Measurements from ENCODE around the gene VAV1.

VAV1 gene

DNA sequence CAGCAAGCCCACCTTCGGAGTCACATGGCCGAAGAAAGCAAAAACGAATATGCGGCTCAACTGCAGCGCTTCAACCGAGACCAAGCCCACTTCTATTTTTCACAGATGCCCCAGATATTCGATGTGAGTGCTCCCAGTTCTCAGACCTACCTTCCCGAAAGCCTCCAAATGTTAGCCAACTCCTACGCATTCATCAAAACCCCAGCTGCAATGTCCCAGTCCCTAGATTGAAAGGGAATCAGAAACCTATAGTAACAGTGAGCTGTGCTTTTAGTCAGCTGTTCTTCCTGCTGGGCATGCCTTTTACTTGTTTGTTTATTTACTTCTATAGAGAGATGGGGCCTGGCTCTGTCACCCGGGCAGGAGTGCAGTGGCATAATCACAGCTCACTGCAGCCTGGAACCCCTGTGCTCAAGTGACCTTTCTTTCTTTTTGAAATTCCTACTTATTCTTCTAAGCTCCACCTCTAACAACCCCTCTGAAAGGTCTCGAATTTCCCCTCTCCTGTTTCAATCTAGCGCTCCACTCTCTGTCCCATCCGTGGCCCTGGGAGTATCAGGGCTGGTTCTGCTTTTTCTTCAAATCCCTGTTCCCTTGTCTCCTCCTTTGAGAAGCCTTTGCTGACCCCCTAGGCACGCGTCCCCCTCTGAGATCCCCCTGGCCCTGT lies 28.7 kb upstream of the VAV1 start:
- TF ChIP-seq SIN3A (IDR thresholded peaks at IDR 0.05; ENCODE audit: borderline replicate concordance, insufficient read depth, low read length) (no peak), FOXP2 (optimal IDR thresholded peaks at IDR 0.05; ENCODE audit: borderline replicate concordance, extremely low read depth, extremely low read length, insufficient read depth) (no peak), TAF1 (IDR thresholded peaks at IDR 0.05; ENCODE audit: borderline replicate concordance, insufficient read depth, low read length) (no peak), POLR2AphosphoS5 (IDR thresholded peaks at IDR 0.05; ENCODE audit: low read depth, low read length) (no peak)
- TF ChIP-seq, protein P1, sequence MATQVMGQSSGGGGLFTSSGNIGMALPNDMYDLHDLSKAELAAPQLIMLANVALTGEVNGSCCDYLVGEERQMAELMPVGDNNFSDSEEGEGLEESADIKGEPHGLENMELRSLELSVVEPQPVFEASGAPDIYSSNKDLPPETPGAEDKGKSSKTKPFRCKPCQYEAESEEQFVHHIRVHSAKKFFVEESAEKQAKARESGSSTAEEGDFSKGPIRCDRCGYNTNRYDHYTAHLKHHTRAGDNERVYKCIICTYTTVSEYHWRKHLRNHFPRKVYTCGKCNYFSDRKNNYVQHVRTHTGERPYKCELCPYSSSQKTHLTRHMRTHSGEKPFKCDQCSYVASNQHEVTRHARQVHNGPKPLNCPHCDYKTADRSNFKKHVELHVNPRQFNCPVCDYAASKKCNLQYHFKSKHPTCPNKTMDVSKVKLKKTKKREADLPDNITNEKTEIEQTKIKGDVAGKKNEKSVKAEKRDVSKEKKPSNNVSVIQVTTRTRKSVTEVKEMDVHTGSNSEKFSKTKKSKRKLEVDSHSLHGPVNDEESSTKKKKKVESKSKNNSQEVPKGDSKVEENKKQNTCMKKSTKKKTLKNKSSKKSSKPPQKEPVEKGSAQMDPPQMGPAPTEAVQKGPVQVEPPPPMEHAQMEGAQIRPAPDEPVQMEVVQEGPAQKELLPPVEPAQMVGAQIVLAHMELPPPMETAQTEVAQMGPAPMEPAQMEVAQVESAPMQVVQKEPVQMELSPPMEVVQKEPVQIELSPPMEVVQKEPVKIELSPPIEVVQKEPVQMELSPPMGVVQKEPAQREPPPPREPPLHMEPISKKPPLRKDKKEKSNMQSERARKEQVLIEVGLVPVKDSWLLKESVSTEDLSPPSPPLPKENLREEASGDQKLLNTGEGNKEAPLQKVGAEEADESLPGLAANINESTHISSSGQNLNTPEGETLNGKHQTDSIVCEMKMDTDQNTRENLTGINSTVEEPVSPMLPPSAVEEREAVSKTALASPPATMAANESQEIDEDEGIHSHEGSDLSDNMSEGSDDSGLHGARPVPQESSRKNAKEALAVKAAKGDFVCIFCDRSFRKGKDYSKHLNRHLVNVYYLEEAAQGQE (IDR thresholded peaks at IDR 0.05; ENCODE audit: insufficient read depth in 1 of 2, low read depth in 2 of 2, low read length in 2 of 2): no peak

DNA sequence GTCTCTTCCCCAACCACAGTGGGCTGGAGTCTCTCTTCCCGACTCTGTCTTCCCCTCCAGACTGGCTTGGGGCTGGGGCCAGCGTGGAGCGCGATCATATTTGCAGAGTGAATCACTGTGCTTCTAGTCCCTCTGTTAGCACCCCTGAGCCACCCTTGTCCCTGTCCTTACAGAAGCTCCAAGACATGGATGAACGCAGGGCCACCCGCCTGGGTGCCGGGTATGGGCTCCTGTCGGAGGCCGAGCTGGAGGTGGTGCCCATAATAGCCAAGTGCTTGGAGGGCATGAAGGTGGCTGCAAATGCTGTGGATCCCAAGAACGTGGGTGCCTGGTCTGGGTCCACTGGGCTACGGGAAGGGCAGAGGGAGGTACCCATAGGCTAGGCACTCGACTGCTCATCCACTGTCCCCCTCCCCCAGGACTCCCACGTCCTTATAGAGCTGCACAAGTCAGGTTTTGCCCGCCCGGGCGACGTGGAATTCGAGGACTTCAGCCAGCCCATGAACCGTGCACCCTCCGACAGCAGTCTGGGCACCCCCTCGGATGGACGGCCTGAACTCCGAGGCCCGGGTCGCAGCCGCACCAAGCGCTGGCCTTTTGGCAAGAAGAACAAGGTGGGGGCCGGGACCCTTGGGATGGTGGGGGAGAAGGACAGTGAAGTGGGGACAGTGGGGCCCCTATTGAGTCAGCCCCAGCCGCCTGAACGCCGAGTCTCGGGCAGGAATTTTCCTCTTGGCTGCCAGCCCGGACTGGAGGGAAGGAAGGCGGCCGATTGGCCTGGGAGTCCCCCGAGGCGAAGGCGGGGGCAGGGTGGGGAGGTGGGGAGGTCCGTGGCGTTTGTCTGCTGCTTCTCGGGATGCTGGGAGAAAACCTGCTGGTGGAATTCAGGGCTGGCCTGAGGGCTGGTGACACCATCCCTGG lies 27.9 kb upstream of the VAV1 start:
- TF ChIP-seq SIN3A (IDR thresholded peaks at IDR 0.05; ENCODE audit: borderline replicate concordance, insufficient read depth, low read length): no peak
- no peak for TF ChIP-seq POLR2AphosphoS5 (IDR thresholded peaks at IDR 0.05; ENCODE audit: low read depth, low read length)
- TF ChIP-seq, protein P1 (IDR thresholded peaks at IDR 0.05; ENCODE audit: insufficient read depth in 1 of 2, low read depth in 2 of 2, low read length in 2 of 2): no peak
- TF ChIP-seq FOXP2 (optimal IDR thresholded peaks at IDR 0.05; ENCODE audit: borderline replicate concordance, extremely low read depth, extremely low read length, insufficient read depth): no peak
- no peak for TF ChIP-seq TAF1 (IDR thresholded peaks at IDR 0.05; ENCODE audit: borderline replicate concordance, insufficient read depth, low read length)

DNA sequence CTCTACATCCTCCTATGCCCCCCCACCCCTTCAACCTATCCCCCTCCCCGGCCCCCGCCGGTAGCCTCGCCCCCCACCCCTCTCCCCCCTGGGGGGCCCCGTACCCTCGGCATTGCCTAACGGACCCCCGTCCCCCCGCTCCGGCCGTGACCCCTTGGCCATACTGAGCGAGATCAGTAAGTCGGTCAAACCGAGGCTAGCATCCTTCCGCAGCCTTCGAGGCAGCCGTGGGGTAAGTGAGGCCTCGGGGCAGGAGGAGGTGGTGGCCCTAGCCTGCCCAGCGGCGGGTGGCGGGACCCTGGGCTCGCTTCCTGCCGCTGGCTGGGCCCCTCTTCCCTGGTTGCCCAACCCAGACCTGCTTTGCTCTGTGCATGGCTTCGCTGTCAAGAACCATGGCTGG lies 26.5 kb upstream of the VAV1 start:
- TF ChIP-seq TAF1 (IDR thresholded peaks at IDR 0.05; ENCODE audit: borderline replicate concordance, insufficient read depth, low read length) (no peak), POLR2AphosphoS5 (IDR thresholded peaks at IDR 0.05; ENCODE audit: low read depth, low read length) (no peak), SIN3A (IDR thresholded peaks at IDR 0.05; ENCODE audit: borderline replicate concordance, insufficient read depth, low read length) (no peak), FOXP2 (optimal IDR thresholded peaks at IDR 0.05; ENCODE audit: borderline replicate concordance, extremely low read depth, extremely low read length, insufficient read depth) (no peak)
- TF ChIP-seq, protein P1 (IDR thresholded peaks at IDR 0.05; ENCODE audit: insufficient read depth in 1 of 2, low read depth in 2 of 2, low read length in 2 of 2): no peak

DNA sequence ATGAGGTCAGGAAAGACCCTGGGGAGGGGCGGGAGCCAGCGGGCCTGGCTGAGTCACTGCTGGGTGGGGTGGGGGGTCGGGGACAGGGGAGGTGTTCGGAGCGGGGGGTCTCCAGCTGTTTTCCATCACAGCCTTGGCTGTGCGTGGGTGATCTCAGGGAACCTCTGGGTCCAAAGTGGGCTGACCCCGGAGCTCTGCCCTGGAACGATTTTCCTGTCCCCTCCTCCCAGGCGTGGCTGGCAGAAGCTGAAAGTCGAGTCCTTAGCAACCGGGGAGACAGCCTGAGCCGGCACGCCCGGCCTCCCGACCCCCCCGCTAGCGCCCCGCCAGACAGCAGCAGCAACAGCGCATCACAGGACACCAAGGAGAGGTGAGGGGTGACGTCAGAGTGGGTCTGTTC lies 22.4 kb upstream of the VAV1 start:
- no peak for TF ChIP-seq TAF1 (IDR thresholded peaks at IDR 0.05; ENCODE audit: borderline replicate concordance, insufficient read depth, low read length)
- TF ChIP-seq, protein P1 (IDR thresholded peaks at IDR 0.05; ENCODE audit: insufficient read depth in 1 of 2, low read depth in 2 of 2, low read length in 2 of 2): no peak
- no peak for TF ChIP-seq SIN3A (IDR thresholded peaks at IDR 0.05; ENCODE audit: borderline replicate concordance, insufficient read depth, low read length)
- no peak for TF ChIP-seq POLR2AphosphoS5 (IDR thresholded peaks at IDR 0.05; ENCODE audit: low read depth, low read length)
- no peak for TF ChIP-seq FOXP2 (optimal IDR thresholded peaks at IDR 0.05; ENCODE audit: borderline replicate concordance, extremely low read depth, extremely low read length, insufficient read depth)
